ENCODE measurements around the gene ARMC8. TPM values are rescaled to one million over a fixed set of nuclear protein-coding genes. Genes with fewer than 3 reads are reported as not detected.

The ARMC8 gene
- total RNA-seq, 1 donor from 2014 or later: 33.2 TPM

GRCh38 chr3:138297059-138297607 is 110.0 kb downstream of the ARMC8 start:
- H3K79me2 ChIP-seq (ENCODE audit: insufficient read depth, low read length): no peaks in the 10 kb centered on the region
- no peak overlapping the region for H3K27ac ChIP-seq (ENCODE audit: low read depth, low read length)
- Mint-ChIP-seq H3K27me3 (ENCODE audit: low read depth, unreplicated experiment) (no peaks in the 10 kb centered on the region), H3K4me3 (ENCODE audit: unreplicated experiment) (no peak overlapping the region), H3K4me1 (ENCODE audit: low read depth, unreplicated experiment) (no peaks in the 10 kb centered on the region), H3K27ac (ENCODE audit: unreplicated experiment) (no peak overlapping the region), H3K36me3 (ENCODE audit: low read depth, unreplicated experiment) (peaks cover 14% of the 10 kb centered on the region), H3K9me3 (ENCODE audit: unreplicated experiment) (no peaks in the 10 kb centered on the region)
- TF ChIP-seq EZH2 (IDR thresholded peaks at IDR 0.05; ENCODE audit: insufficient read depth, low read length): no peak
- TF ChIP-seq CTCF (IDR thresholded peaks at IDR 0.05; ENCODE audit: insufficient read depth, low read depth, low read length): no peak
- H3K4me3 ChIP-seq (ENCODE audit: insufficient read depth, low read depth, low read length): no peak overlapping the region
- H3K9me3 ChIP-seq (ENCODE audit: insufficient read depth, low read depth, low read length): no peaks in the 10 kb centered on the region
- H3K27me3 ChIP-seq (ENCODE audit: insufficient read depth, low read length): no peaks in the 10 kb centered on the region
- H3K4me2 ChIP-seq (ENCODE audit: low read length): no peak overlapping the region
- H3K9ac ChIP-seq (ENCODE audit: low read length): no peak overlapping the region
- no peaks in the 10 kb centered on the region for H4K20me1 ChIP-seq (ENCODE audit: insufficient read depth, low read length)
- DNase-seq (ENCODE audit: low read depth) (no peak), FAIRE-seq (no peak)
- peaks cover 12% of the 10 kb centered on the region for H3K36me3 ChIP-seq (ENCODE audit: insufficient read depth, low read length)
- H2AFZ ChIP-seq (ENCODE audit: low read depth, low read length): no peak overlapping the region
- no peaks in the 10 kb centered on the region for H3K4me1 ChIP-seq (ENCODE audit: insufficient read depth, low read length)

- no peak for FAIRE-seq
- Histone ChIP-seq H3K9me3 (ENCODE audit: insufficient read depth, low read depth, low read length) (no peaks in the 10 kb centered on the region), H3K4me2 (ENCODE audit: low read length) (no peak overlapping the region), H3K36me3 (ENCODE audit: insufficient read depth, low read length) (peaks cover 12% of the 10 kb centered on the region), H3K4me1 (ENCODE audit: insufficient read depth, low read length) (no peaks in the 10 kb centered on the region), H3K9ac (ENCODE audit: low read length) (no peak overlapping the region), H2AFZ (ENCODE audit: low read depth, low read length) (no peak overlapping the region), H3K79me2 (ENCODE audit: insufficient read depth, low read length) (no peaks in the 10 kb centered on the region), H4K20me1 (ENCODE audit: insufficient read depth, low read length) (no peaks in the 10 kb centered on the region), H3K4me3 (ENCODE audit: insufficient read depth, low read depth, low read length) (no peak overlapping the region), H3K27ac (ENCODE audit: low read depth, low read length) (no peak overlapping the region), H3K27me3 (ENCODE audit: insufficient read depth, low read length) (no peaks in the 10 kb centered on the region)
- H3K36me3 Mint-ChIP-seq (ENCODE audit: low read depth, unreplicated experiment): peaks cover 12% of the 10 kb centered on the region
- DNase-seq (ENCODE audit: low read depth): no peak
- H3K27ac Mint-ChIP-seq (ENCODE audit: unreplicated experiment): no peak overlapping the region
- no peaks in the 10 kb centered on the region for H3K27me3 Mint-ChIP-seq (ENCODE audit: low read depth, unreplicated experiment)
- no peaks in the 10 kb centered on the region for H3K4me1 Mint-ChIP-seq (ENCODE audit: low read depth, unreplicated experiment)
- no peak overlapping the region for H3K4me3 Mint-ChIP-seq (ENCODE audit: unreplicated experiment)
- H3K9me3 Mint-ChIP-seq (ENCODE audit: unreplicated experiment): no peaks in the 10 kb centered on the region
- no peak for TF ChIP-seq EZH2 (IDR thresholded peaks at IDR 0.05; ENCODE audit: insufficient read depth, low read length)
- no peak for TF ChIP-seq CTCF (IDR thresholded peaks at IDR 0.05; ENCODE audit: insufficient read depth, low read depth, low read length)
These were observed 110.8 kb downstream of the ARMC8 start for GRCh38 chr3:138297876-138298275.

DNA sequence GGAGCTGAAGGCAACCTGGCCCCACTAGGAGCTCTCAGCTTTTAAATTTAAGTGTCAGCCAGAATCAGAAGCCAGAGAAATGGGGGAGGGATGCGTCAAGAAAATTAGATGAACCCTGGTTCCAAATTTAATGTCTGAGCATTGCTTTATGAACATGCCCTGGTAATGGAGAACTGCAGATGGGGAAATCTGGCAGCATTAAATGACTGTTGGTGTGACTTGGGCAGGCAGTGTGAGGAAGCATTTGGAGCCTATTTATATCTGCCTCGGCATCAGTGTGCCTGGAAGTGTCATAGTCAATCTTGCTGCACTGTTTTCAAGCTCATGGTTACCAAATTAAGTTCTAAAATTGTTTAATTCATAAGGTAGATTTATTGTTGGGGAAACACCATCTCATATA is 113.5 kb downstream of the ARMC8 start:
- TF ChIP-seq CTCF (IDR thresholded peaks at IDR 0.05; ENCODE audit: insufficient read depth, low read depth, low read length): no peak
- no peak for TF ChIP-seq EZH2 (IDR thresholded peaks at IDR 0.05; ENCODE audit: insufficient read depth, low read length)
- Mint-ChIP-seq H3K9me3 (ENCODE audit: unreplicated experiment) (no peaks in the 10 kb centered on the region), H3K27ac (ENCODE audit: unreplicated experiment) (no peak overlapping the region), H3K4me3 (ENCODE audit: unreplicated experiment) (no peak overlapping the region), H3K36me3 (ENCODE audit: low read depth, unreplicated experiment) (peaks cover 15% of the 10 kb centered on the region), H3K27me3 (ENCODE audit: low read depth, unreplicated experiment) (no peaks in the 10 kb centered on the region), H3K4me1 (ENCODE audit: low read depth, unreplicated experiment) (no peaks in the 10 kb centered on the region)
- H3K27me3 ChIP-seq (ENCODE audit: insufficient read depth, low read length): no peaks in the 10 kb centered on the region
- H3K4me3 ChIP-seq (ENCODE audit: insufficient read depth, low read depth, low read length): no peak overlapping the region
- H3K9me3 ChIP-seq (ENCODE audit: insufficient read depth, low read depth, low read length): no peaks in the 10 kb centered on the region
- DNase-seq (ENCODE audit: low read depth) (no peak), FAIRE-seq (no peak)
- H3K27ac ChIP-seq (ENCODE audit: low read depth, low read length): no peak overlapping the region
- no peaks in the 10 kb centered on the region for H3K4me1 ChIP-seq (ENCODE audit: insufficient read depth, low read length)
- no peak overlapping the region for H3K9ac ChIP-seq (ENCODE audit: low read length)
- H4K20me1 ChIP-seq (ENCODE audit: insufficient read depth, low read length): no peaks in the 10 kb centered on the region
- H3K4me2 ChIP-seq (ENCODE audit: low read length): no peak overlapping the region
- H3K79me2 ChIP-seq (ENCODE audit: insufficient read depth, low read length): no peaks in the 10 kb centered on the region
- peaks cover 6% of the 10 kb centered on the region for H3K36me3 ChIP-seq (ENCODE audit: insufficient read depth, low read length)
- H2AFZ ChIP-seq (ENCODE audit: low read depth, low read length): no peak overlapping the region
